WTC11 (cell line): ENCODE measurements around the gene RHBDL1. TPM values are rescaled to one million over a fixed set of nuclear protein-coding genes. Genes with fewer than 3 reads are reported as not detected.

Experiments used
- ELF4 ChIP-seq: sonication (generic); formaldehyde crosslinking; IDR thresholded peaks from 2 replicates; pipeline ENCODE4 v1.8.1; 2022; ENCODE audit warnings: low read depth, mild to moderate bottlenecking, moderate library complexity, missing genetic modification reagents
- ESRRA ChIP-seq: sonication (generic); formaldehyde crosslinking; IDR thresholded peaks from 2 replicates; pipeline ENCODE4 v1.8.1; 2022; ENCODE audit warnings: mild to moderate bottlenecking, missing genetic modification reagents, borderline replicate concordance
- FOXP1 ChIP-seq: sonication (generic); formaldehyde crosslinking; IDR thresholded peaks from 2 replicates; pipeline ENCODE4 v1.8.0; 2022; ENCODE audit warnings: missing genetic modification reagents, mild to moderate bottlenecking, moderate library complexity, borderline replicate concordance
- JUN ChIP-seq: sonication (generic); formaldehyde crosslinking; IDR thresholded peaks from 2 replicates; pipeline ENCODE4 v1.8.0; 2023; ENCODE audit warnings: mild to moderate bottlenecking, missing genetic modification reagents
- KAT7 ChIP-seq: sonication (generic); formaldehyde crosslinking; IDR thresholded peaks from 2 replicates; pipeline ENCODE4 v1.8.1; 2023; ENCODE audit warnings: missing genetic modification reagents, mild to moderate bottlenecking, borderline replicate concordance
- MYBL2 ChIP-seq: sonication (generic); formaldehyde crosslinking; IDR thresholded peaks from 2 replicates; pipeline ENCODE4 v1.8.1; 2023; ENCODE audit warnings: mild to moderate bottlenecking, moderate library complexity, missing genetic modification reagents
- NFE2L1 ChIP-seq: sonication (generic); formaldehyde crosslinking; IDR thresholded peaks from 2 replicates; pipeline ENCODE4 v1.8.1; 2023; ENCODE audit warnings: missing genetic modification reagents
- NFYB ChIP-seq: sonication (generic); formaldehyde crosslinking; conservative IDR thresholded peaks from 2 replicates; pipeline ENCODE4 v1.8.0; 2022; ENCODE audit warnings: low read depth, missing genetic modification reagents
- NR3C1 ChIP-seq: sonication (generic); formaldehyde crosslinking; conservative IDR thresholded peaks from 2 replicates; pipeline ENCODE4 v1.8.1; 2023; ENCODE audit warnings: low read depth, mild to moderate bottlenecking, missing genetic modification reagents
- RELA ChIP-seq: sonication (generic); formaldehyde crosslinking; IDR thresholded peaks from 2 replicates; pipeline ENCODE4 v1.8.1; 2022; ENCODE audit warnings: missing genetic modification reagents, mild to moderate bottlenecking, borderline replicate concordance
- RORB ChIP-seq: fragments of 250-450 bp; sonication (Bioruptor Pico); IDR thresholded peaks from 2 replicates; pipeline ENCODE4 v1.9.0; 2021; ENCODE audit warnings: mild to moderate bottlenecking
- SMAD3 ChIP-seq: sonication (generic); formaldehyde crosslinking; IDR thresholded peaks from 2 replicates; pipeline ENCODE4 v1.8.0; 2022; ENCODE audit warnings: missing genetic modification reagents, mild to moderate bottlenecking, borderline replicate concordance
- SOX15 ChIP-seq: fragments of 250-450 bp; sonication (Bioruptor Pico); IDR thresholded peaks from 2 replicates; pipeline ENCODE4 v1.9.0; 2021; ENCODE audit warnings: mild to moderate bottlenecking
- ZNF219 ChIP-seq: sonication (generic); formaldehyde crosslinking; IDR thresholded peaks from 2 replicates; pipeline ENCODE4 v1.8.0; 2023; ENCODE audit warnings: missing genetic modification reagents, mild to moderate bottlenecking, borderline replicate concordance
- ZNF232 ChIP-seq: sonication (generic); formaldehyde crosslinking; IDR thresholded peaks from 2 replicates; pipeline ENCODE4 v1.8.0; 2022; ENCODE audit warnings: mild to moderate bottlenecking, missing genetic modification reagents
- ZNF416 ChIP-seq: fragments of 250-450 bp; sonication (Bioruptor Pico); IDR thresholded peaks from 2 replicates; pipeline ENCODE4 v1.9.0; 2021; ENCODE audit warnings: mild to moderate bottlenecking, inconsistent platforms
- ZNF423 ChIP-seq: fragments of 250-450 bp; sonication (Bioruptor Pico); IDR thresholded peaks from 2 replicates; pipeline ENCODE4 v2.1.2; 2022; ENCODE audit warnings: mild to moderate bottlenecking, moderate library complexity
- ZNF671 ChIP-seq: fragments of 250-450 bp; sonication (Bioruptor Pico); IDR thresholded peaks from 2 replicates; pipeline ENCODE4 v1.8.0; 2021; ENCODE audit warnings: mild to moderate bottlenecking
- total RNA-seq: library from RNA; stranded (reverse); gene quantifications from 3 replicates; pipeline ENCODE4 v1.2.3, GENCODE V29; 2021
- TF ChIP-seq, protein P1 (sequence below): sonication (generic); formaldehyde crosslinking; conservative IDR thresholded peaks from 2 replicates; pipeline ENCODE4 v1.8.1; 2023; ENCODE audit warnings: mild to moderate bottlenecking, low read depth, missing genetic modification reagents, moderate library complexity
- TF ChIP-seq, protein P2 (sequence below): fragments of 250-450 bp; sonication (Bioruptor Pico); IDR thresholded peaks from 2 replicates; pipeline ENCODE4 v1.9.0; 2021; ENCODE audit warnings: mild to moderate bottlenecking
- TF ChIP-seq, protein P3 (sequence below): fragments of 250-450 bp; sonication (Bioruptor Pico); IDR thresholded peaks from 2 replicates; pipeline ENCODE4 v2.1.2; 2022; ENCODE audit warnings: mild to moderate bottlenecking, moderate library complexity
- TF ChIP-seq, protein P4 (sequence below): sonication (generic); formaldehyde crosslinking; IDR thresholded peaks from 2 replicates; pipeline ENCODE4 v1.8.0; 2023; ENCODE audit warnings: mild to moderate bottlenecking, missing genetic modification reagents
- TF ChIP-seq, protein P5 (sequence below): sonication (generic); formaldehyde crosslinking; IDR thresholded peaks from 2 replicates; pipeline ENCODE4 v1.8.1; 2023; ENCODE audit warnings: mild to moderate bottlenecking, moderate library complexity, missing genetic modification reagents
- TF ChIP-seq, protein P6 (sequence below): sonication (generic); formaldehyde crosslinking; IDR thresholded peaks from 2 replicates; pipeline ENCODE4 v1.8.0; 2022; ENCODE audit warnings: mild to moderate bottlenecking, missing genetic modification reagents

The RHBDL1 gene
- total RNA-seq, 1 experiment from 2014 or later: 8.2 TPM

DNA sequence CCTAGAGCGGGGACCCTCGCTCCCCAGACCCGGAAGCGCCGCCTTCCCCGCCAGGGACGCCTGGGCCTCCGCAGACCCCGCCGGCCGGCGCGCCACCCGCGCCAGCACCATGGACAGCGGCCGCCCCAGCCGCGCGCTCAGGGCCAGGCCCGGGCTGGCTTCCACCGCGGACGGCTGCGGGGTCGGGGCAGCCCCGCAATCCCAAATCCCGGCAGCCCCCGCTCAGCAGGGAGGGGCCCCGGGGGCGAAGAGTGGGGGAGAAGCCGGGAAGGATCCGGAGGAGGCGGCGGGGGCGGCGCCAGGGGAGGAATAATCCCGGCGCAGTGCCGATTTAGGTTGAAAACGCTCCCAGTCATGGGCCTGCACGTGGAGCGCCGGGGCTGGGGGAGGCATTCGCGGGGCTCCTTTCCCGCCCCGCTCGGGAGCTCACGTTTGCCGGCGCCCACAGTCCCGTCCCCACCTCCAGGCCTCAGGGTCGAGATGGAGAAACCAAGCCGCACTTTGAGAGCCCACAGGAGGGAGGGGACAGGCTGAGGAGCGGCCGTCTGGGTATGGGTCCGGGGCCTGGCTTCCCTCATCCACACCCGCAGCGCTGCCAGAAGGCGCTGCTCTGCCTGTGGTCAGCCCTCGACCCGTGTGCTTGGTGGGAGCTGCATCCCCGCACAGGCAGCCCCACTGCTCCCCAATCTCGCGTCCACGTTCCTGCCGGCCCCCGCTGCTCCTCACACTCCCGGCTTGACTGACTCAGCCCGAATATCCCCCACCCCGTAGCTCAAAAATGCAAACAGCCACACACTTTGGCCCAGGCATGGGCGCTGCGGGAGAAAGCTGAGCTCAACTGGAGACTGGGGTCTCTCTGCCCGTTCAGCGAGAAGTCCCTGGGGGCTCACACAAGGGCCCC is 25.5 kb downstream of the RHBDL1 start (continued):
- TF ChIP-seq, protein P1, sequence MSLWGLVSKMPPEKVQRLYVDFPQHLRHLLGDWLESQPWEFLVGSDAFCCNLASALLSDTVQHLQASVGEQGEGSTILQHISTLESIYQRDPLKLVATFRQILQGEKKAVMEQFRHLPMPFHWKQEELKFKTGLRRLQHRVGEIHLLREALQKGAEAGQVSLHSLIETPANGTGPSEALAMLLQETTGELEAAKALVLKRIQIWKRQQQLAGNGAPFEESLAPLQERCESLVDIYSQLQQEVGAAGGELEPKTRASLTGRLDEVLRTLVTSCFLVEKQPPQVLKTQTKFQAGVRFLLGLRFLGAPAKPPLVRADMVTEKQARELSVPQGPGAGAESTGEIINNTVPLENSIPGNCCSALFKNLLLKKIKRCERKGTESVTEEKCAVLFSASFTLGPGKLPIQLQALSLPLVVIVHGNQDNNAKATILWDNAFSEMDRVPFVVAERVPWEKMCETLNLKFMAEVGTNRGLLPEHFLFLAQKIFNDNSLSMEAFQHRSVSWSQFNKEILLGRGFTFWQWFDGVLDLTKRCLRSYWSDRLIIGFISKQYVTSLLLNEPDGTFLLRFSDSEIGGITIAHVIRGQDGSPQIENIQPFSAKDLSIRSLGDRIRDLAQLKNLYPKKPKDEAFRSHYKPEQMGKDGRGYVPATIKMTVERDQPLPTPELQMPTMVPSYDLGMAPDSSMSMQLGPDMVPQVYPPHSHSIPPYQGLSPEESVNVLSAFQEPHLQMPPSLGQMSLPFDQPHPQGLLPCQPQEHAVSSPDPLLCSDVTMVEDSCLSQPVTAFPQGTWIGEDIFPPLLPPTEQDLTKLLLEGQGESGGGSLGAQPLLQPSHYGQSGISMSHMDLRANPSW (CRISPR knock-in tag): peak; percentile 93; the same call in 1 of the 2 replicates
- TF ChIP-seq ESRRA (CRISPR knock-in tag) (peak; percentile 97), ZNF423 (CRISPR knock-in tag) (no peak), KAT7 (CRISPR knock-in tag) (peak; percentile 84; the same call in 1 of the 2 replicates), ZNF219 (CRISPR knock-in tag) (peak; percentile 93), RELA (CRISPR knock-in tag) (peak; percentile 88), JUN (CRISPR knock-in tag) (peak; percentile 98), NFYB (CRISPR knock-in tag) (peak; percentile 54; the same call in 1 of the 2 replicates), ZNF671 (CRISPR knock-in tag) (no peak), NR3C1 (CRISPR knock-in tag) (peak; percentile 96), SMAD3 (CRISPR knock-in tag) (no peak; the same call in 1 of the 2 replicates), FOXP1 (CRISPR knock-in tag) (peak; percentile 98), MYBL2 (CRISPR knock-in tag) (peak; percentile 72; the same call in 1 of the 2 replicates), ELF4 (CRISPR knock-in tag) (peak; percentile 93), NFE2L1 (CRISPR knock-in tag) (no peak), ZNF416 (CRISPR knock-in tag) (no peak), RORB (CRISPR knock-in tag) (no peak), ZNF232 (CRISPR knock-in tag) (peak; percentile 93), SOX15 (CRISPR knock-in tag) (no peak)
- TF ChIP-seq, protein P2, sequence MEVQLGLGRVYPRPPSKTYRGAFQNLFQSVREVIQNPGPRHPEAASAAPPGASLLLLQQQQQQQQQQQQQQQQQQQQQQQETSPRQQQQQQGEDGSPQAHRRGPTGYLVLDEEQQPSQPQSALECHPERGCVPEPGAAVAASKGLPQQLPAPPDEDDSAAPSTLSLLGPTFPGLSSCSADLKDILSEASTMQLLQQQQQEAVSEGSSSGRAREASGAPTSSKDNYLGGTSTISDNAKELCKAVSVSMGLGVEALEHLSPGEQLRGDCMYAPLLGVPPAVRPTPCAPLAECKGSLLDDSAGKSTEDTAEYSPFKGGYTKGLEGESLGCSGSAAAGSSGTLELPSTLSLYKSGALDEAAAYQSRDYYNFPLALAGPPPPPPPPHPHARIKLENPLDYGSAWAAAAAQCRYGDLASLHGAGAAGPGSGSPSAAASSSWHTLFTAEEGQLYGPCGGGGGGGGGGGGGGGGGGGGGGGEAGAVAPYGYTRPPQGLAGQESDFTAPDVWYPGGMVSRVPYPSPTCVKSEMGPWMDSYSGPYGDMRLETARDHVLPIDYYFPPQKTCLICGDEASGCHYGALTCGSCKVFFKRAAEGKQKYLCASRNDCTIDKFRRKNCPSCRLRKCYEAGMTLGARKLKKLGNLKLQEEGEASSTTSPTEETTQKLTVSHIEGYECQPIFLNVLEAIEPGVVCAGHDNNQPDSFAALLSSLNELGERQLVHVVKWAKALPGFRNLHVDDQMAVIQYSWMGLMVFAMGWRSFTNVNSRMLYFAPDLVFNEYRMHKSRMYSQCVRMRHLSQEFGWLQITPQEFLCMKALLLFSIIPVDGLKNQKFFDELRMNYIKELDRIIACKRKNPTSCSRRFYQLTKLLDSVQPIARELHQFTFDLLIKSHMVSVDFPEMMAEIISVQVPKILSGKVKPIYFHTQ (CRISPR knock-in tag): no peak
- TF ChIP-seq, protein P3, sequence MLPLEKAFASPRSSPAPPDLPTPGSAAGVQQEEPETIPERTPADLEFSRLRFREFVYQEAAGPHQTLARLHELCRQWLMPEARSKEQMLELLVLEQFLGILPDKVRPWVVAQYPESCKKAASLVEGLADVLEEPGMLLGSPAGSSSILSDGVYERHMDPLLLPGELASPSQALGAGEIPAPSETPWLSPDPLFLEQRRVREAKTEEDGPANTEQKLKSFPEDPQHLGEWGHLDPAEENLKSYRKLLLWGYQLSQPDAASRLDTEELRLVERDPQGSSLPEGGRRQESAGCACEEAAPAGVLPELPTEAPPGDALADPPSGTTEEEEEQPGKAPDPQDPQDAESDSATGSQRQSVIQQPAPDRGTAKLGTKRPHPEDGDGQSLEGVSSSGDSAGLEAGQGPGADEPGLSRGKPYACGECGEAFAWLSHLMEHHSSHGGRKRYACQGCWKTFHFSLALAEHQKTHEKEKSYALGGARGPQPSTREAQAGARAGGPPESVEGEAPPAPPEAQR (CRISPR knock-in tag): no peak
- TF ChIP-seq, protein P4, sequence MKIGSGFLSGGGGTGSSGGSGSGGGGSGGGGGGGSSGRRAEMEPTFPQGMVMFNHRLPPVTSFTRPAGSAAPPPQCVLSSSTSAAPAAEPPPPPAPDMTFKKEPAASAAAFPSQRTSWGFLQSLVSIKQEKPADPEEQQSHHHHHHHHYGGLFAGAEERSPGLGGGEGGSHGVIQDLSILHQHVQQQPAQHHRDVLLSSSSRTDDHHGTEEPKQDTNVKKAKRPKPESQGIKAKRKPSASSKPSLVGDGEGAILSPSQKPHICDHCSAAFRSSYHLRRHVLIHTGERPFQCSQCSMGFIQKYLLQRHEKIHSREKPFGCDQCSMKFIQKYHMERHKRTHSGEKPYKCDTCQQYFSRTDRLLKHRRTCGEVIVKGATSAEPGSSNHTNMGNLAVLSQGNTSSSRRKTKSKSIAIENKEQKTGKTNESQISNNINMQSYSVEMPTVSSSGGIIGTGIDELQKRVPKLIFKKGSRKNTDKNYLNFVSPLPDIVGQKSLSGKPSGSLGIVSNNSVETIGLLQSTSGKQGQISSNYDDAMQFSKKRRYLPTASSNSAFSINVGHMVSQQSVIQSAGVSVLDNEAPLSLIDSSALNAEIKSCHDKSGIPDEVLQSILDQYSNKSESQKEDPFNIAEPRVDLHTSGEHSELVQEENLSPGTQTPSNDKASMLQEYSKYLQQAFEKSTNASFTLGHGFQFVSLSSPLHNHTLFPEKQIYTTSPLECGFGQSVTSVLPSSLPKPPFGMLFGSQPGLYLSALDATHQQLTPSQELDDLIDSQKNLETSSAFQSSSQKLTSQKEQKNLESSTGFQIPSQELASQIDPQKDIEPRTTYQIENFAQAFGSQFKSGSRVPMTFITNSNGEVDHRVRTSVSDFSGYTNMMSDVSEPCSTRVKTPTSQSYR (CRISPR knock-in tag): no peak
- TF ChIP-seq, protein P5, sequence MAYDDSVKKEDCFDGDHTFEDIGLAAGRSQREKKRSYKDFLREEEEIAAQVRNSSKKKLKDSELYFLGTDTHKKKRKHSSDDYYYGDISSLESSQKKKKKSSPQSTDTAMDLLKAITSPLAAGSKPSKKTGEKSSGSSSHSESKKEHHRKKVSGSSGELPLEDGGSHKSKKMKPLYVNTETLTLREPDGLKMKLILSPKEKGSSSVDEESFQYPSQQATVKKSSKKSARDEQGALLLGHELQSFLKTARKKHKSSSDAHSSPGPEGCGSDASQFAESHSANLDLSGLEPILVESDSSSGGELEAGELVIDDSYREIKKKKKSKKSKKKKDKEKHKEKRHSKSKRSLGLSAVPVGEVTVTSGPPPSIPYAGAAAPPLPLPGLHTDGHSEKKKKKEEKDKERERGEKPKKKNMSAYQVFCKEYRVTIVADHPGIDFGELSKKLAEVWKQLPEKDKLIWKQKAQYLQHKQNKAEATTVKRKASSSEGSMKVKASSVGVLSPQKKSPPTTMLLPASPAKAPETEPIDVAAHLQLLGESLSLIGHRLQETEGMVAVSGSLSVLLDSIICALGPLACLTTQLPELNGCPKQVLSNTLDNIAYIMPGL (CRISPR knock-in tag): peak; percentile 76; the same call in 1 of the 2 replicates
- TF ChIP-seq, protein P6, sequence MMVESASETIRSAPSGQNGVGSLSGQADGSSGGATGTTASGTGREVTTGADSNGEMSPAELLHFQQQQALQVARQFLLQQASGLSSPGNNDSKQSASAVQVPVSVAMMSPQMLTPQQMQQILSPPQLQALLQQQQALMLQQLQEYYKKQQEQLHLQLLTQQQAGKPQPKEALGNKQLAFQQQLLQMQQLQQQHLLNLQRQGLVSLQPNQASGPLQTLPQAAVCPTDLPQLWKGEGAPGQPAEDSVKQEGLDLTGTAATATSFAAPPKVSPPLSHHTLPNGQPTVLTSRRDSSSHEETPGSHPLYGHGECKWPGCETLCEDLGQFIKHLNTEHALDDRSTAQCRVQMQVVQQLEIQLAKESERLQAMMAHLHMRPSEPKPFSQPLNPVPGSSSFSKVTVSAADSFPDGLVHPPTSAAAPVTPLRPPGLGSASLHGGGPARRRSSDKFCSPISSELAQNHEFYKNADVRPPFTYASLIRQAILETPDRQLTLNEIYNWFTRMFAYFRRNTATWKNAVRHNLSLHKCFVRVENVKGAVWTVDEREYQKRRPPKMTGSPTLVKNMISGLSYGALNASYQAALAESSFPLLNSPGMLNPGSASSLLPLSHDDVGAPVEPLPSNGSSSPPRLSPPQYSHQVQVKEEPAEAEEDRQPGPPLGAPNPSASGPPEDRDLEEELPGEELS: peak; percentile 98
